ENCODE measurements around the gene CEP19.

Gene CEP19

DNA sequence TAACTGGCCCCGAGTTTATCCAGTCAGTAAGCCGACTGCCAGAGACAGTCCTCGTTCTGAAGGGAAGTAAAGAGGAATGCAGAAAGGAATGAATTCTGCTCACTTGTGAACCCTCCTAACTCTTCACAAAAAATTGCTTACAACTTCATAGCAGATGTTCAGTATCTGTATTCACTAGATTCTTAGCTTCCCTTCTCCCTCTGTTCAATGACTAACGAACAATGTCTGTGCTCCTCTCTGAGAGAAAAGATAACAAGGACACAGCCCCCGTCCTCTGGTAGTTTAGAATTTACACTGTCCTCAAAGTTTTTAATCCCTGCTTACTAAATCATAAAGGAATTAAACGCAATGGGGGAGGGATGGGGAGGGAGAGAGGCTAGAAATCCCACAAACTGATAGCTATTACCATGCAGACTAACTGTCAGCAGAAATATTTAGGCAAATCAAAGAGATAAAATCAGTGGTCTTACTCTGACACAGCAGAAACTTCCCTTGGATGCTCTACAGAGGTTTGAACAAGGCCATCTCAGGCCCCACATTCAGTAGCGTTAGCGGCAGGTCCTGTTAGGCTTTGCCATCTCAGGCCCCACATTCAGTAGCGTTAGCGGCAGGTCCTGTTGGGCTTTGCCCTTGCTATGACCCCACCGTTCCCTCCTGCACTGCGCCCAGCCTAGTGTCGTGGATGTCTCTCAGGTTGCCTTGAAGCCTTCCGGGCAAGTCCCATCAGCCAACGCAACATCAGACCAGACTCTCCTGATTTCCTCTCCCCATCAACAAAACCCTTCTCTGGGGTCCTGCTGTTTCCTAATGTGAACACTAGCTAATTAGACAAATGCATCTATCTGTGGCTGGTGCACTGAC lies 49.1 kb downstream of the CEP19 start:
- peak; percentile 60 for DNase-seq

DNA sequence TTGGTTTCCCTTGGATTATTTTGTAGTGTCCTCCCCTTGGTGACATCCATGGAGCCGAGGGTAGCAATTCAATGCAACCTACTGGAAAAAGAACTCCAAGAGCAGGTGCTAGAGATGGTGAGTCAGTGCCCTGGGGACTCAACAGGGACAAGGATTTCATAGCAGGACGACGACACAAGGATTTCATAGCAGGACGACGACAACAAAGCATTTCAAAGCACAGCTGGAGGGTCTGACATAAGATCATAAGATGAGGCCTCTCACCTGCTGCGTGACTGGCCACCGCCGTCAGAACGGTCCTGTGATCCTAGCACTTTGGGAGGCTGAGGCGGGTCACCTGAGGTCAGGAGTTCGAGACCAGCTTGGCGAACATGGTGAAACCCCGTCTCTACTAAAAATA lies 50.0 kb downstream of the CEP19 start:
- no peak for DNase-seq

DNA sequence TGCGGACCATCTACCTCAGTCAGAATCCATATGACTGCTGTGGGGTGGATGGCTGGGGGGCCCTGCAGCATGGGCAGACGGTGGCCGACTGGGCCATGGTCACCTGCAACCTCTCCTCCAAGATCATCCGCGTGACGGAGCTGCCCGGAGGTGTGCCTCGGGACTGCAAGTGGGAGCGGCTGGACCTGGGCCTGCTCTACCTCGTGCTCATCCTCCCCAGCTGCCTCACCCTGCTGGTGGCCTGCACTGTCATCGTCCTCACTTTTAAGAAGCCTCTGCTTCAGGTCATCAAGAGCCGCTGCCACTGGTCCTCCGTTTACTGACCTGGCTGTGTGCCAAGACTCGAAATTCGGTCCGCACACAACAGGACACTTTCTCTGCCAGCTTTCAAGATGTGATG lies 50.6 kb downstream of the CEP19 start:
- no peak for DNase-seq

DNA sequence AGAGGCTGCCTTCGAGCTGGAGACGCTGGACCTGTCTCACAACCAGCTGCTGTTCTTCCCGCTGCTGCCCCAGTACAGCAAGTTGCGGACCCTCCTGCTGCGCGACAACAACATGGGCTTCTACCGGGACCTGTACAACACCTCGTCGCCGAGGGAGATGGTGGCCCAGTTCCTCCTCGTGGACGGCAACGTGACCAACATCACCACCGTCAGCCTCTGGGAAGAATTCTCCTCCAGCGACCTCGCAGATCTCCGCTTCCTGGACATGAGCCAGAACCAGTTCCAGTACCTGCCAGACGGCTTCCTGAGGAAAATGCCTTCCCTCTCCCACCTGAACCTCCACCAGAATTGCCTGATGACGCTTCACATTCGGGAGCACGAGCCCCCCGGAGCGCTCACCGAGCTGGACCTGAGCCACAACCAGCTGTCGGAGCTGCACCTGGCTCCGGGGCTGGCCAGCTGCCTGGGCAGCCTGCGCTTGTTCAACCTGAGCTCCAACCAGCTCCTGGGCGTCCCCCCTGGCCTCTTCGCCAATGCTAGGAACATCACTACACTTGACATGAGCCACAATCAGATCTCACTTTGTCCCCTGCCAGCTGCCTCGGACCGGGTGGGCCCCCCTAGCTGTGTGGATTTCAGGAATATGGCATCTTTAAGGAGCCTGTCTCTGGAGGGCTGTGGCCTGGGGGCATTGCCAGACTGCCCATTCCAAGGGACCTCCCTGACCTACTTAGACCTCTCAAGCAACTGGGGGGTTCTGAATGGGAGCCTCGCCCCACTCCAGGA lies 51.5 kb downstream of the CEP19 start:
- DNase-seq = no peak

DNA sequence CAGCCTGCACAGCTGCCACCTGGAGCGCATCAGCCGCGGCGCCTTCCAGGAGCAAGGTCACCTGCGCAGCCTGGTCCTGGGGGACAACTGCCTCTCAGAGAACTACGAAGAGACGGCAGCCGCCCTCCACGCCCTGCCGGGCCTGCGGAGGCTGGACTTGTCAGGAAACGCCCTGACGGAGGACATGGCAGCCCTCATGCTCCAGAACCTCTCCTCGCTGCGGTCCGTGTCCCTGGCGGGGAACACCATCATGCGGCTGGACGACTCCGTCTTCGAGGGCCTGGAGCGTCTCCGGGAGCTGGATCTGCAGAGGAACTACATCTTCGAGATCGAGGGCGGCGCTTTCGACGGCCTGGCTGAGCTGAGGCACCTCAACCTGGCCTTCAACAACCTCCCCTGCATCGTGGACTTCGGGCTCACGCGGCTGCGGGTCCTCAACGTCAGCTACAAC lies 52.1 kb downstream of the CEP19 start:
- no peak for DNase-seq

Measured in fibroblast of skin of abdomen (primary cell).